ENCODE measurements around the gene SNCAIP.

SNCAIP gene

GRCh38 chr5:122310889-122311288, 1.1 kb upstream of the SNCAIP start:
- no peak overlapping the region for H3K4me3 ChIP-seq (ENCODE audit: low read depth, low read length)
- no peak for DNase-seq (ENCODE audit: low read depth)
- no peak for TF ChIP-seq POLR2A (IDR thresholded peaks at IDR 0.05; ENCODE audit: extremely low read depth, insufficient read length)
- TF ChIP-seq MAX (IDR thresholded peaks at IDR 0.05; ENCODE audit: low read depth, low read length) = no peak
- TF ChIP-seq MYC (IDR thresholded peaks at IDR 0.05; ENCODE audit: low read depth, low read length) = no peak
- no peak for TF ChIP-seq CTCF (IDR thresholded peaks at IDR 0.05; ENCODE audit: low read depth, low read length)

- no peak overlapping the region for H3K4me3 ChIP-seq (ENCODE audit: low read depth, low read length)
- no peak for DNase-seq (ENCODE audit: low read depth)
- TF ChIP-seq MAX (IDR thresholded peaks at IDR 0.05; ENCODE audit: low read depth, low read length) (no peak), POLR2A (IDR thresholded peaks at IDR 0.05; ENCODE audit: extremely low read depth, insufficient read length) (no peak), CTCF (IDR thresholded peaks at IDR 0.05; ENCODE audit: low read depth, low read length) (no peak), MYC (IDR thresholded peaks at IDR 0.05; ENCODE audit: low read depth, low read length) (no peak)
Measured at GRCh38 chr5:122311497-122311960, 508 bp upstream of the SNCAIP start.

- DNase-seq (ENCODE audit: low read depth) = no peak
- TF ChIP-seq MYC (IDR thresholded peaks at IDR 0.05; ENCODE audit: low read depth, low read length) = no peak
- no peak for TF ChIP-seq POLR2A (IDR thresholded peaks at IDR 0.05; ENCODE audit: extremely low read depth, insufficient read length)
- TF ChIP-seq MAX (IDR thresholded peaks at IDR 0.05; ENCODE audit: low read depth, low read length) = no peak
- no peak for TF ChIP-seq CTCF (IDR thresholded peaks at IDR 0.05; ENCODE audit: low read depth, low read length)
- H3K4me3 ChIP-seq (ENCODE audit: low read depth, low read length) = no peak overlapping the region
Measured at GRCh38 chr5:122312591-122313406, 762 bp downstream of the SNCAIP start.

GRCh38 chr5:122314036-122314435, 2.0 kb downstream of the SNCAIP start:
- H3K4me3 ChIP-seq (ENCODE audit: low read depth, low read length) = no peak overlapping the region
- TF ChIP-seq CTCF (IDR thresholded peaks at IDR 0.05; ENCODE audit: low read depth, low read length) (no peak), POLR2A (IDR thresholded peaks at IDR 0.05; ENCODE audit: extremely low read depth, insufficient read length) (no peak), MYC (IDR thresholded peaks at IDR 0.05; ENCODE audit: low read depth, low read length) (no peak), MAX (IDR thresholded peaks at IDR 0.05; ENCODE audit: low read depth, low read length) (no peak)
- no peak for DNase-seq (ENCODE audit: low read depth)

- no peak overlapping the region for H3K4me3 ChIP-seq (ENCODE audit: low read depth, low read length)
- no peak for DNase-seq (ENCODE audit: low read depth)
- TF ChIP-seq MYC (IDR thresholded peaks at IDR 0.05; ENCODE audit: low read depth, low read length) = no peak
- TF ChIP-seq MAX (IDR thresholded peaks at IDR 0.05; ENCODE audit: low read depth, low read length) = no peak
- no peak for TF ChIP-seq CTCF (IDR thresholded peaks at IDR 0.05; ENCODE audit: low read depth, low read length)
- no peak for TF ChIP-seq POLR2A (IDR thresholded peaks at IDR 0.05; ENCODE audit: extremely low read depth, insufficient read length)
Measured at GRCh38 chr5:122315521-122315920, 3.5 kb downstream of the SNCAIP start.
